Astrocyte (in vitro differentiated cells and primary cell): Measurements from ENCODE around the gene WNT5B.

Source experiments
- CTCF ChIP-seq: IDR thresholded peaks from 2 replicates; pipeline ENCODE4 v1.5.1; 2011; ENCODE audit warnings: low read depth, mild to moderate bottlenecking, inconsistent platforms, low read length, moderate library complexity; ENCODE audit not compliant: insufficient read depth
- EZH2 ChIP-seq: IDR thresholded peaks from 2 replicates; pipeline ENCODE4 v1.6.1; 2012; ENCODE audit warnings: mild to moderate bottlenecking, low read length, inconsistent platforms; ENCODE audit not compliant: insufficient read depth

GRCh38 chr12:1583421-1584078 lies 45.5 kb upstream of the WNT5B start:
- TF ChIP-seq EZH2 (no peak), CTCF (peak; percentile 88)
